IPS-NIHi7 (cell line): Measurements from ENCODE around the gene GET4.
A peak's percentile ranks its signal among the peaks of the same experiment; 100 is the strongest.

Experiments used
- DNase-seq: peaks from one replicate; pipeline ENCODE4 v3.0.0; 2012; ENCODE audit warnings: mixed read lengths; ENCODE audit errors: extremely low spot score

Gene GET4

GRCh38 chr7:945556-946255 is 69.4 kb downstream of the GET4 start:
- DNase-seq, result peak; percentile 86
